Measurements from ENCODE around the gene F11R. TPM values are rescaled to one million over a fixed set of nuclear protein-coding genes. Genes with fewer than 3 reads are reported as not detected.

F11R gene
- total and polyA plus RNA-seq, 2 of the 4 experiments (the other 2 are of a cell fraction): 0.79 to 2.2 TPM

DNA sequence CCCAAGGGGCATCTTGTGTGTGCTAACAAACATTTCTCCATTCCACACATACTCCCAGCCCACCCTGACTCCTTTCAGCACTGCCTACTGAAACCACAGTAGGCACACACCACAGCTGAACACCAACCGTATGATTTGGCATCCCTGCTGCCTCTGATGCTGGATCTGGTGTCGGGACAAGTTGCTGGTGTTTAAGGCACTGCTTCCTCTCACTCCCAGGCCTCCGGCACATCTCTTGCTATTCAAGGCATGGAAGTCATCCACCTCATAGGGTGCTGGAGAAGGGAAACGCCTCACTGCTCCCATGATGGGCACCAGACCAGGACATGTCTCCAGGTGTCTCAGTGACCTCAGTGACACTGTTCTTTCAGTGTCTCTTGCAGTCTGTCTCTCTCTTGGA lies 64.0 kb downstream of the F11R start:
- WGBS, 2 experiments (ENCODE audit: extremely low coverage in 2 of 2, insufficient read length in 1 of 2): 0% methylated on average over 1 of the region's 4 CpGs; no CpG with 5 or more reads in 1 of the 2 experiments
- no peak overlapping the region for H4K8ac ChIP-seq (ENCODE audit: low read depth in 2 of 2, low read length in 2 of 2)
- H2BK20ac ChIP-seq (ENCODE audit: low read depth, low read length): no peak overlapping the region
- no peak overlapping the region for H2AK5ac ChIP-seq (ENCODE audit: low read depth, low read length)
- no peaks in the 10 kb centered on the region for H4K20me1 ChIP-seq (ENCODE audit: insufficient read depth, low read length)
- H4K91ac ChIP-seq (ENCODE audit: insufficient read depth, low read depth, low read length): no peak overlapping the region
- in situ Hi-C loops (cut with MboI; ENCODE audit: low sequenced_read_pairs) (no loop called here), dilution Hi-C loops (cut with HindIII; ENCODE audit: low sequenced_read_pairs, unreplicated experiment) (no loop called here), intact Hi-C loops (cut with micrococcal nuclease) (no loop called here)
- no peak overlapping the region for H3K4me2 ChIP-seq (ENCODE audit: low read depth, low read length)
- H3K9me3 ChIP-seq (ENCODE audit: control insufficient read depth, insufficient read depth, low read length): no peaks in the 10 kb centered on the region
- no peaks in the 10 kb centered on the region for H3K4me1 ChIP-seq (ENCODE audit: control insufficient read depth, insufficient read depth, low read length)
- no peak overlapping the region for H2AFZ ChIP-seq (replicated peaks; ENCODE audit: low read length, poor library complexity)
- H3K9me1 ChIP-seq (ENCODE audit: insufficient read depth, low read length): no peaks in the 10 kb centered on the region
- peaks cover 7% of the 10 kb centered on the region; the same call in 1 of the 2 replicates for H3K27me3 ChIP-seq (ENCODE audit: control insufficient read depth, insufficient read depth, low read length)
- H3K27ac ChIP-seq (ENCODE audit: insufficient read depth, low read length): no peak overlapping the region
- DNase-seq (no peak), ATAC-seq (ENCODE audit: low read depth) (no peak)
- ChIA-PET CTCF (interaction anchor here (0.6 kb wide), 1 partner anchor 33 kb away, joined by 3 read pairs; no protein-coding TSS in a partner anchor), POLR2A (ENCODE audit: unreplicated experiment) (no interaction called here)
- no peak overlapping the region for H2BK120ac ChIP-seq (ENCODE audit: low read depth, low read length)
- no peak overlapping the region for H3K14ac ChIP-seq (replicated peaks; ENCODE audit: low read depth, low read length)
- H3K79me1 ChIP-seq (ENCODE audit: low read depth in 1 of 2, low read length in 2 of 2): no peaks in the 10 kb centered on the region
- no peak overlapping the region for H3K18ac ChIP-seq (ENCODE audit: low read depth, low read length)
- H3K4me3 ChIP-seq (ENCODE audit: insufficient read depth, low read depth, low read length): no peak overlapping the region
- no peak overlapping the region for H2AK9ac ChIP-seq (replicated peaks; ENCODE audit: low read depth, low read length, poor library complexity)
- no peak overlapping the region for H3K23ac ChIP-seq (ENCODE audit: low read depth, low read length)
- no peak overlapping the region for H3K9ac ChIP-seq (ENCODE audit: low read depth, low read length)
- H3K36me3 ChIP-seq (ENCODE audit: control insufficient read depth, insufficient read depth, low read length): no peaks in the 10 kb centered on the region
- H3K56ac ChIP-seq (ENCODE audit: extremely low read depth, insufficient read depth, low read length): no peak overlapping the region
- TF ChIP-seq BHLHE40 (IDR thresholded peaks at IDR 0.05; ENCODE audit: low read depth, low read length) (no peak), RAD21 (IDR thresholded peaks at IDR 0.05; ENCODE audit: low read length) (no peak), USF2 (IDR thresholded peaks at IDR 0.05; ENCODE audit: low read depth, low read length) (no peak), RFX5 (IDR thresholded peaks at IDR 0.05; ENCODE audit: low read depth, low read length) (no peak), NFE2L2 (IDR thresholded peaks at IDR 0.05; ENCODE audit: low read depth, low read length) (no peak)
- TF ChIP-seq, protein P1, sequence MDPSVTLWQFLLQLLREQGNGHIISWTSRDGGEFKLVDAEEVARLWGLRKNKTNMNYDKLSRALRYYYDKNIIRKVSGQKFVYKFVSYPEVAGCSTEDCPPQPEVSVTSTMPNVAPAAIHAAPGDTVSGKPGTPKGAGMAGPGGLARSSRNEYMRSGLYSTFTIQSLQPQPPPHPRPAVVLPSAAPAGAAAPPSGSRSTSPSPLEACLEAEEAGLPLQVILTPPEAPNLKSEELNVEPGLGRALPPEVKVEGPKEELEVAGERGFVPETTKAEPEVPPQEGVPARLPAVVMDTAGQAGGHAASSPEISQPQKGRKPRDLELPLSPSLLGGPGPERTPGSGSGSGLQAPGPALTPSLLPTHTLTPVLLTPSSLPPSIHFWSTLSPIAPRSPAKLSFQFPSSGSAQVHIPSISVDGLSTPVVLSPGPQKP (IDR thresholded peaks at IDR 0.05; ENCODE audit: borderline replicate concordance, low read depth, low read length): no peak
- no TSS peak for BruUV-seq (replicated peaks)
- no peak overlapping the region for H3K4ac ChIP-seq (ENCODE audit: low read depth, low read length)
- H2BK5ac ChIP-seq (ENCODE audit: low read depth, low read length, poor library complexity, severe bottlenecking): no peak overlapping the region
- no peak overlapping the region for H2BK15ac ChIP-seq (ENCODE audit: low read depth, low read length)
- H4K5ac ChIP-seq (ENCODE audit: low read depth, low read length): no peak overlapping the region

Data from IMR-90 (cell line).